ENCODE measurements around the gene JMJD8.

The JMJD8 gene

GRCh38 chr16:687499-687898, 3.4 kb upstream of the JMJD8 start:
- DNase-seq = no peak

GRCh38 chr16:686459-687260, 2.5 kb upstream of the JMJD8 start:
- no peak for DNase-seq

- no peak for DNase-seq
Observed at GRCh38 chr16:685967-686366, 1.8 kb upstream of the JMJD8 start.

- DNase-seq = no peak
Observed at GRCh38 chr16:684961-685696, 995 bp upstream of the JMJD8 start.

- DNase-seq = no peak
Observed at GRCh38 chr16:683396-684070, 601 bp downstream of the JMJD8 start.

GRCh38 chr16:682493-683395, 1.4 kb downstream of the JMJD8 start:
- no peak for DNase-seq

- DNase-seq = no peak
Observed at GRCh38 chr16:681746-682427, 2.2 kb downstream of the JMJD8 start.

GRCh38 chr16:680967-681745, 3.0 kb downstream of the JMJD8 start:
- no peak for DNase-seq

GRCh38 chr16:680625-680945, 3.5 kb downstream of the JMJD8 start:
- DNase-seq = no peak

GRCh38 chr16:679814-680624, 4.1 kb downstream of the JMJD8 start, which contains the start of gene STUB1:
Gene STUB1 (plus strand): TSS chr16:680410. CDS start chr16:680526, 116 bp downstream.
- DNase-seq = peak; percentile 85

- no peak for DNase-seq
Observed at GRCh38 chr16:678858-679813, 5.0 kb downstream of the JMJD8 start.

GRCh38 chr16:678209-678857, 5.8 kb downstream of the JMJD8 start:
- no peak for DNase-seq

- no peak for DNase-seq
Observed at GRCh38 chr16:677316-678190, 6.6 kb downstream of the JMJD8 start.

GRCh38 chr16:676913-677312, 7.2 kb downstream of the JMJD8 start:
- DNase-seq = no peak

GRCh38 chr16:676565-676902, 7.6 kb downstream of the JMJD8 start:
- DNase-seq = no peak

- DNase-seq = no peak
Observed at GRCh38 chr16:675884-676564, 8.1 kb downstream of the JMJD8 start.
